Gastrocnemius medialis (tissue), 4 donors: ENCODE results near the gene ADD3. TPM values are rescaled to one million over a fixed set of nuclear protein-coding genes. Genes with fewer than 3 reads are reported as not detected.
A peak's percentile ranks its signal among the peaks of the same experiment; 100 is the strongest.

Experiments used
- ATAC-seq, 2 donors: fragments of 150-250 bp; one replicate each; pipeline ENCODE4 v1.9.1; 2016
- DNase-seq, 2 donors: peaks; one replicate each; pipeline ENCODE4 v3.0.0-alpha.2; 2019
- H3K27ac ChIP-seq, 4 donors: fragments of 200-600 bp; sonication (generic); 1 replicate in 1 of 4; 2 replicates in 3 of 4; pipeline ENCODE4 v1.5.1; 2016 to 2018; ENCODE audit warnings: mild to moderate bottlenecking in 2 of 4, moderate library complexity in 1 of 4
- H3K27me3 ChIP-seq, 3 donors: fragments of 200-600 bp; sonication (generic) in 2 of 3; 1 replicate in 1 of 3; 2 replicates in 2 of 3; pipeline versions ENCODE4 v1.5.1 to v1.6.0; 2016 to 2019; ENCODE audit warnings: mild to moderate bottlenecking in 1 of 3, moderate library complexity in 1 of 3
- H3K36me3 ChIP-seq, 2 donors: fragments of 200-600 bp; sonication (generic) in 1 of 2; one replicate each; pipeline ENCODE4 v1.5.1; 2017 to 2018
- H3K4me1 ChIP-seq, 2 donors: fragments of 200-600 bp; sonication (generic) in 1 of 2; one replicate each; pipeline ENCODE4 v1.5.1; 2016 to 2017; ENCODE audit warnings: mild to moderate bottlenecking in 2 of 2
- H3K4me3 ChIP-seq, 4 donors: fragments of 200-600 bp; sonication (generic) in 3 of 4; 1 replicate in 1 of 4; 2 replicates in 3 of 4; pipeline ENCODE4 v1.5.1; 2016 to 2019; ENCODE audit warnings: mild to moderate bottlenecking in 2 of 4
- H3K9me3 ChIP-seq, 3 donors: fragments of 200-600 bp; sonication (generic) in 2 of 3; 1 replicate in 1 of 3; 2 replicates in 2 of 3; pipeline ENCODE4 v1.5.1; 2016 to 2019
- CTCF ChIP-seq, 5 experiments: fragments of 450-650 bp in 3 of 5; fragments of 200-600 bp in 2 of 5; sonication (generic) in 2 of 5; IDR thresholded peaks in 4 of 5; conservative IDR thresholded peaks in 1 of 5; 1 replicate in 4 of 5; 2 replicates in 1 of 5; pipeline ENCODE4 v1.5.1; 2016 to 2019; ENCODE audit warnings: antibody characterized with exemption in 5 of 5, mild to moderate bottlenecking in 3 of 5, moderate library complexity in 3 of 5
- POLR2A ChIP-seq, 2 donors: fragments of 450-650 bp; IDR thresholded peaks; one replicate each; pipeline ENCODE4 v1.6.1; 2017; ENCODE audit warnings: antibody characterized with exemption in 2 of 2, mild to moderate bottlenecking in 2 of 2, moderate library complexity in 2 of 2
- in situ Hi-C, 4 donors: fragments of 200-750 bp; cut with MboI; loops; one replicate each; pipeline versions ENCODE4 v1.15.0 to v1.8.0; 2017; ENCODE audit warnings: low sequenced_read_pairs in 4 of 4
- intact Hi-C: fragments of 100-400 bp; cut with DNase I; formaldehyde crosslinking; loops from one replicate; pipeline ENCODE4 v1.15.1; 2023; ENCODE audit warnings: low total_unique reads
- total RNA-seq, 4 donors: library from RNA; depleted of rRNA; stranded (reverse); fragments of >200 nt; gene quantifications; one replicate each; pipeline versions ENCODE4 v1.1.0 to v1.2.3, GENCODE V29; 2016

ADD3 gene
- total RNA-seq, 4 donors from 2014 or later: 16.0 to 31.3 (median 18.4) TPM

GRCh38 chr10:110067960-110068770 is 60.4 kb downstream of the ADD3 start:
- ATAC-seq: peak in 1 of 2 donors; percentile 24
- TF ChIP-seq POLR2A (IDR thresholded peaks at IDR 0.05) (no peak), CTCF (IDR thresholded peaks at IDR 0.05 in 4 of 5, conservative IDR thresholded peaks at IDR 0.05 in 1 of 5) (no peak)
- no peaks in the 10 kb centered on the region for H3K27me3 ChIP-seq
- peak in 1 of 2 donors; percentile 26 for DNase-seq
- H3K4me3 ChIP-seq: no peak overlapping the region
- in situ Hi-C loops (no loop called here), intact Hi-C loops (no loop called here)
- no peaks in the 10 kb centered on the region for H3K9me3 ChIP-seq
- H3K4me1 ChIP-seq: peaks cover 7 to 24% of the 10 kb centered on the region in 2 donors
- H3K27ac ChIP-seq: peak overlapping the region; percentile 1 to 41 (median 11)
- no peaks in the 10 kb centered on the region for H3K36me3 ChIP-seq

GRCh38 chr10:110068780-110069179 is 61.0 kb downstream of the ADD3 start:
- Histone ChIP-seq H3K36me3 (no peaks in the 10 kb centered on the region), H3K27me3 (no peaks in the 10 kb centered on the region), H3K9me3 (no peaks in the 10 kb centered on the region), H3K4me3 (no peak overlapping the region), H3K4me1 (peaks cover 7 to 24% of the 10 kb centered on the region in 2 donors), H3K27ac (peak overlapping the region in 1 of 4 donors; percentile 2)
- DNase-seq: no peak
- TF ChIP-seq CTCF (IDR thresholded peaks at IDR 0.05 in 4 of 5, conservative IDR thresholded peaks at IDR 0.05 in 1 of 5) (no peak), POLR2A (IDR thresholded peaks at IDR 0.05) (no peak)
- in situ Hi-C loops: no loop called here
- no peak for ATAC-seq
- intact Hi-C loops: no loop called here

- in situ Hi-C loops: no loop called here
- peak in 1 of 2 donors; percentile 25 for ATAC-seq
Observed at GRCh38 chr10:110069502-110069982, 61.8 kb downstream of the ADD3 start.

GRCh38 chr10:110073896-110074295 is 66.1 kb downstream of the ADD3 start:
- ATAC-seq (no peak), DNase-seq (no peak)
- in situ Hi-C loops: no loop called here
- intact Hi-C loops: no loop called here
- peak overlapping the region in 2 of 4 donors; percentile 45 for H3K27ac ChIP-seq
- H3K9me3 ChIP-seq: no peaks in the 10 kb centered on the region
- H3K36me3 ChIP-seq: no peaks in the 10 kb centered on the region
- no peaks in the 10 kb centered on the region for H3K27me3 ChIP-seq
- H3K4me3 ChIP-seq: no peak overlapping the region
- H3K4me1 ChIP-seq: peaks cover 45 to 53% of the 10 kb centered on the region in 2 donors
- TF ChIP-seq CTCF (IDR thresholded peaks at IDR 0.05 in 4 of 5, conservative IDR thresholded peaks at IDR 0.05 in 1 of 5) (no peak), POLR2A (IDR thresholded peaks at IDR 0.05) (no peak)

More at GRCh38 chr10:110069502-110069982, 61.8 kb downstream of the ADD3 start:
- DNase-seq: no peak
- Histone ChIP-seq H3K9me3 (no peaks in the 10 kb centered on the region), H3K27ac (peak overlapping the region in 3 of 4 donors; percentile 31 to 58 (median 40)), H3K4me1 (peaks cover 12 to 25% of the 10 kb centered on the region in 2 donors), H3K4me3 (no peak overlapping the region), H3K27me3 (no peaks in the 10 kb centered on the region), H3K36me3 (no peaks in the 10 kb centered on the region)
- TF ChIP-seq POLR2A (IDR thresholded peaks at IDR 0.05) (no peak), CTCF (IDR thresholded peaks at IDR 0.05 in 4 of 5, conservative IDR thresholded peaks at IDR 0.05 in 1 of 5) (no peak)
- intact Hi-C loops: no loop called here
